Epithelial cell of proximal tubule (primary cell): ENCODE results near the gene NR2F1. TPM values are rescaled to one million over a fixed set of nuclear protein-coding genes. Genes with fewer than 3 reads are reported as not detected.

ENCODE experiments used
- DNase-seq: peaks from one replicate; pipeline ENCODE4 v3.0.0-alpha.2; 2011; ENCODE audit warnings: low read depth
- H3K4me3 ChIP-seq: 2 replicates; pipeline ENCODE4 v1.5.1; 2011; ENCODE audit warnings: low read depth, mild to moderate bottlenecking, low read length
- total RNA-seq: library from RNA; depleted of rRNA; stranded (reverse); fragments of >200 nt; gene quantifications from 2 replicates; pipeline ENCODE4 v1.2.3, GENCODE V29; 2015
- TF ChIP-seq, protein P1 (sequence below): conservative IDR thresholded peaks from 2 replicates; pipeline ENCODE4 v1.5.1; 2012; ENCODE audit warnings: low read depth, mild to moderate bottlenecking, low read length

The NR2F1 gene
- total RNA-seq, 1 donor from 2014 or later: 14.8 TPM

GRCh38 chr5:93603793-93604643 is 21.0 kb downstream of the NR2F1 start:
- H3K4me3 ChIP-seq: peak overlapping the region; percentile 35
- TF ChIP-seq, protein P1, sequence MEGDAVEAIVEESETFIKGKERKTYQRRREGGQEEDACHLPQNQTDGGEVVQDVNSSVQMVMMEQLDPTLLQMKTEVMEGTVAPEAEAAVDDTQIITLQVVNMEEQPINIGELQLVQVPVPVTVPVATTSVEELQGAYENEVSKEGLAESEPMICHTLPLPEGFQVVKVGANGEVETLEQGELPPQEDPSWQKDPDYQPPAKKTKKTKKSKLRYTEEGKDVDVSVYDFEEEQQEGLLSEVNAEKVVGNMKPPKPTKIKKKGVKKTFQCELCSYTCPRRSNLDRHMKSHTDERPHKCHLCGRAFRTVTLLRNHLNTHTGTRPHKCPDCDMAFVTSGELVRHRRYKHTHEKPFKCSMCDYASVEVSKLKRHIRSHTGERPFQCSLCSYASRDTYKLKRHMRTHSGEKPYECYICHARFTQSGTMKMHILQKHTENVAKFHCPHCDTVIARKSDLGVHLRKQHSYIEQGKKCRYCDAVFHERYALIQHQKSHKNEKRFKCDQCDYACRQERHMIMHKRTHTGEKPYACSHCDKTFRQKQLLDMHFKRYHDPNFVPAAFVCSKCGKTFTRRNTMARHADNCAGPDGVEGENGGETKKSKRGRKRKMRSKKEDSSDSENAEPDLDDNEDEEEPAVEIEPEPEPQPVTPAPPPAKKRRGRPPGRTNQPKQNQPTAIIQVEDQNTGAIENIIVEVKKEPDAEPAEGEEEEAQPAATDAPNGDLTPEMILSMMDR: no peak
- DNase-seq: no peak

DNA sequence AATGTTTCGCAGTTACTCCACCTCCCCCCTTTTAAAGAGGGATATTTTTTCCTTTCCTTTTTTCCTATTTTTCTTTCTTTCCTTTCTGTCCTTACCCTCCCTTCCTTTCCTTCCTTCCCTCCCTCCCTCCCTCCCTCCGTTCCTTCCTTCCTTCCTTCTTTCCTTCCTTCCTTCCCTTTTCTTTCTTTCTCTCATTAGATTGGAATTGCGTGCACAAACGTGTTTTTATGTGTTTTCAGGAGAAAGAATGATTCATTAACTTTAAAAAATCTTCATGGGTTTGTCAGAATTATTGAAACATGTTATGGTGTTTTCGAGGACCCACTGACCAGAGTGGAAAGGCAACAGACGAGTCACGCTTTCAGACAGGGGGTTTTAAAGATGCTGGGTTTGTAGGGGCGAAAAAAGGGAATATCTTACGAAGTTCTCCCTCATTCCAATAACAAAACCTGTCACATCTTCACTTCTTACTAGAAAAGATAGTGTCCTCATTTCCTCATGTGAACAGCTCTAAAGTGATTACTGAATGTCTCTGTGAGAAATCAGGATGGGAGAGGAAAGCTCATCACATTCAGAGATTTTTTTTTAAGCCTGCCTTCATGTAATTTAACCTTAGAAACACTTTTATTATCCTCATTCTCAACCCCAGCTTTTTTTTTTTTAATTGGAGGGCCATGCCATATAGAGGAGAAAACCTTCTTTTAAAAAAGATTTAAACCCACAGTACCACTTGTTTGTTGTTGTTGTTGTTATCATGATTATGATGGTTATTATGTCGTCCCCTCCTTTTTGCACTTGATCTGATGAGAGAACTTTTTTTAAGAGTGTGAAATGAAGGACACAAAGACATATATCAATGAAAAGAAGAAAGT is 21.9 kb downstream of the NR2F1 start:
- TF ChIP-seq, protein P1: no peak
- no peak for DNase-seq
- no peak overlapping the region for H3K4me3 ChIP-seq

DNA sequence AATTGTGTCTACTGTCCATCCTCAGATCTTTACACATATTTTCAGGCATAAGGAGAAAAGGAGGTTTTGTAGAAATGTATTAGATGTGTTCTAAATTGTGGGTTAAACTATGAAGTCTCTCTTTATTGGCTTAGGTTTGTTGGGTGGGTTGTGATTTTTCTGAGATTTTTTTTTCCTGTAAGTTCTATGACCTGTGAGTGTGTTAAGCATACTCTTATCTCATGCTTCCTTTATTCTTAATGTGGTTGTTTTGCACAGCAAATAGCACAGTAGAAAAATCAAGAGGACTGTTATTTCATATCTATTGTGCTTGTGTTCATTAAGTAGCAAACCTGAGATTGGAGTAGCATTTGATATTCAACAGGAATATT is 23.3 kb downstream of the NR2F1 start:
- no peak for DNase-seq
- H3K4me3 ChIP-seq: no peak overlapping the region
- TF ChIP-seq, protein P1: no peak

- no peak for DNase-seq
These were observed 24.6 kb downstream of the NR2F1 start for GRCh38 chr5:93607367-93608258.

DNA sequence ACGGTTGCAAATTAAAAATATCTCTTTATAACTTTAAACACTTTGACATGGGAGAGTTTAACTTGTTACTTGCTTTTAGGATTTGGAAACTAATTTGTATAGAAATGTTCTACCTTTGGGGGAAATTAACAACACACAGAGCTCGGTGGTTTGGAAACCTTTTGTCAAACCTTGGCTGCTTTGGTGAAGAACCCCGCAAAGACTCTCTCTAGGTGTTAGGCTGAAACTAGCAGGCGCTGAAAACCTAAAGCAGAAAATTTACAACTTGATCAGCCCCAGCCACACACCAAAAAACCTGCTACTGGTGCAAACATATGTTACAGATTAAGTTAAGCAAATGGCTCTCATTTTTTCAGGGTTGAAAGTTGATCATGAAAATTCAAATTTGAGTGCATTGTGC is 25.8 kb downstream of the NR2F1 start:
- TF ChIP-seq, protein P1: no peak
- no peak for DNase-seq
- H3K4me3 ChIP-seq: no peak overlapping the region

More at GRCh38 chr5:93607367-93608258, 24.6 kb downstream of the NR2F1 start:
- TF ChIP-seq, protein P1: peak; percentile 71
- no peak overlapping the region for H3K4me3 ChIP-seq

DNA sequence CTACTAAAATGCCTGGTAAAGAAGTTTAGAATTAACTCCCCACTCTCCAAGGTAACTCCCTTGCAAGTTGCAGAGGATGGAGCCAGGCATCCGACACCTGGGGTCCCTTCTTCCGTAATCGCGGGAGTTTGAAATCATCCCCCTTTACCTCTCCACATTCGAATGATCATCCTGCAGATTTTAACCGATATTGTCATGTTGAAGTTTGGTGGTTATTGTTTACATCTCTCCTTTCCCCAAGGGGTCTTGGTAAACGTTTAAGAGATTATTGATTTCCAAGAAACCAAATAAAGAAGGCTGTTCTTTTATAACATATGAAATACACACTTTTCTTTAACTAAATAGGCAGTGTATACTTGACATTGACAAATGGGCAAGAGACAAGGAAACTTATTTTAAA is 26.7 kb downstream of the NR2F1 start:
- DNase-seq: no peak
- TF ChIP-seq, protein P1: no peak
- H3K4me3 ChIP-seq: no peak overlapping the region
